ENCODE data around the gene HSD17B8. TPM values are rescaled to one million over a fixed set of nuclear protein-coding genes. Genes with fewer than 3 reads are reported as not detected.

HSD17B8 gene
- total RNA-seq, 2 experiments from 2014 or later = 11.6 to 18.8 TPM

DNA sequence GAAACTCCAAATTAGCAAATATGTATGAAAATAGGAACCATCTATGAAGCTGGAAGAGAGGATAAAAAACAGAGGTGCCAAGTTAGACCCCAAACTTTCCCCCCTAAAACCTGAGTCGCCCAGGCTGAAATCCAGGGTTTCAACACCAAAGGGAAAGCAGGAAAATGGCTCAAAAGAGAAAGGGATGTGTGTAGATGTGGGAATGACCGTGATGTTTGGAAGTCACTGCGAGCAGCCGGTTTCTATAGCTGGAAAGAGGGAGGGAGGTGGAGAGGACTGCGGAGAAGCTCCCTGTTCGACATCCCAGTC lies 8.4 kb downstream of the HSD17B8 start:
- peaks cover 8% of the 10 kb centered on the region; the same call in 1 of the 2 replicates for H3K36me3 ChIP-seq (ENCODE audit: insufficient read depth, low read length)
- no peaks in the 10 kb centered on the region for H3K9me3 ChIP-seq (ENCODE audit: low read length)
- H3K79me2 ChIP-seq (ENCODE audit: insufficient read depth, low read depth, low read length) = peaks cover 6% of the 10 kb centered on the region; the same call in 1 of the 2 replicates
- H3K27ac ChIP-seq (ENCODE audit: low read depth, low read length, poor library complexity, severe bottlenecking) = no peak overlapping the region
- no peak overlapping the region for H2AFZ ChIP-seq (ENCODE audit: low read length)
- H3K4me2 ChIP-seq (ENCODE audit: low read length) = no peak overlapping the region
- TF ChIP-seq, protein P1, sequence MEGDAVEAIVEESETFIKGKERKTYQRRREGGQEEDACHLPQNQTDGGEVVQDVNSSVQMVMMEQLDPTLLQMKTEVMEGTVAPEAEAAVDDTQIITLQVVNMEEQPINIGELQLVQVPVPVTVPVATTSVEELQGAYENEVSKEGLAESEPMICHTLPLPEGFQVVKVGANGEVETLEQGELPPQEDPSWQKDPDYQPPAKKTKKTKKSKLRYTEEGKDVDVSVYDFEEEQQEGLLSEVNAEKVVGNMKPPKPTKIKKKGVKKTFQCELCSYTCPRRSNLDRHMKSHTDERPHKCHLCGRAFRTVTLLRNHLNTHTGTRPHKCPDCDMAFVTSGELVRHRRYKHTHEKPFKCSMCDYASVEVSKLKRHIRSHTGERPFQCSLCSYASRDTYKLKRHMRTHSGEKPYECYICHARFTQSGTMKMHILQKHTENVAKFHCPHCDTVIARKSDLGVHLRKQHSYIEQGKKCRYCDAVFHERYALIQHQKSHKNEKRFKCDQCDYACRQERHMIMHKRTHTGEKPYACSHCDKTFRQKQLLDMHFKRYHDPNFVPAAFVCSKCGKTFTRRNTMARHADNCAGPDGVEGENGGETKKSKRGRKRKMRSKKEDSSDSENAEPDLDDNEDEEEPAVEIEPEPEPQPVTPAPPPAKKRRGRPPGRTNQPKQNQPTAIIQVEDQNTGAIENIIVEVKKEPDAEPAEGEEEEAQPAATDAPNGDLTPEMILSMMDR (conservative IDR thresholded peaks at IDR 0.05; ENCODE audit: low read length) = no peak
- TF ChIP-seq EZH2phosphoT487 (IDR thresholded peaks at IDR 0.05; ENCODE audit: borderline replicate concordance, low read depth, low read length) = no peak
- BruUV-seq (replicated peaks) = no TSS peak
- DNase-seq (ENCODE audit: low spot score) = no peak
- intact Hi-C loops (cut with micrococcal nuclease; ENCODE audit: unreplicated experiment) = no loop called here
- peaks cover 17% of the 10 kb centered on the region for H3K4me1 ChIP-seq (ENCODE audit: insufficient read depth, low read length, poor library complexity, severe bottlenecking)
- no peaks in the 10 kb centered on the region for H4K20me1 ChIP-seq (ENCODE audit: insufficient read depth, low read length)
- ChIA-PET CTCF (ENCODE audit: unreplicated experiment) (no interaction called here), POLR2A (no interaction called here)
- no peaks in the 10 kb centered on the region for H3K9me2 ChIP-seq (ENCODE audit: insufficient read depth, low read length)
- no peak overlapping the region for H3K4me3 ChIP-seq (ENCODE audit: low read depth, low read length, poor library complexity, severe bottlenecking)

- DNase-seq (ENCODE audit: low spot score) = no peak
- H3K4me2 ChIP-seq (ENCODE audit: low read length) = no peak overlapping the region
- BruUV-seq (replicated peaks) = no TSS peak
- no peak overlapping the region for H3K4me3 ChIP-seq (ENCODE audit: low read depth, low read length, poor library complexity, severe bottlenecking)
- H3K9me2 ChIP-seq (ENCODE audit: insufficient read depth, low read length) = no peaks in the 10 kb centered on the region
- peaks cover 17% of the 10 kb centered on the region for H3K4me1 ChIP-seq (ENCODE audit: insufficient read depth, low read length, poor library complexity, severe bottlenecking)
- no peaks in the 10 kb centered on the region for H3K9me3 ChIP-seq (ENCODE audit: low read length)
- peaks cover 8% of the 10 kb centered on the region; the same call in 1 of the 2 replicates for H3K36me3 ChIP-seq (ENCODE audit: insufficient read depth, low read length)
- POLR2A ChIA-PET = no interaction called here
- H3K27ac ChIP-seq (ENCODE audit: low read depth, low read length, poor library complexity, severe bottlenecking) = no peak overlapping the region
- no peak for TF ChIP-seq EZH2phosphoT487 (IDR thresholded peaks at IDR 0.05; ENCODE audit: borderline replicate concordance, low read depth, low read length)
- TF ChIP-seq, protein P1 (conservative IDR thresholded peaks at IDR 0.05; ENCODE audit: low read length) = no peak
- no peak overlapping the region for H2AFZ ChIP-seq (ENCODE audit: low read length)
- intact Hi-C loops (cut with micrococcal nuclease; ENCODE audit: unreplicated experiment) = no loop called here
- H4K20me1 ChIP-seq (ENCODE audit: insufficient read depth, low read length) = no peaks in the 10 kb centered on the region
- peaks cover 6% of the 10 kb centered on the region; the same call in 1 of the 2 replicates for H3K79me2 ChIP-seq (ENCODE audit: insufficient read depth, low read depth, low read length)
- CTCF ChIA-PET (ENCODE audit: unreplicated experiment) = no interaction called here
These were observed 8.9 kb downstream of the HSD17B8 start for GRCh38 chr6:33213166-33213988.

DNA sequence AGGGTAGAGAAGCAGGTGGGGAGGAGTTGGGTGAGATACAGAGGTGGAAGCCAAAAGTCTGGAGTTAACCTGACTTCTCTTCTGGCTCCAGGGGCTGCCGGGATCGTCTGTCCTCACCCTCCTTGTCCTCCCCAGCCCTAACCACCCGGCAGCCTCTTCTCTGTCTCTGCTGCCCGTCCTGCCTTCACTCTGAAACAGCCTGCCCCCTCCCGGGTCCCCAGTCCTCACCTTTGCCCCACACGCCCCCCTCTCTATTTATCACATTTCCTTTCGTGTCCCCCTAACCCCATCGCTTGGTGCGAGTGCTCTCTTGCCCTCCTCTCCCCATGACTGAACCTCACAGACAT lies 9.5 kb downstream of the HSD17B8 start:
- TF ChIP-seq, protein P1 (conservative IDR thresholded peaks at IDR 0.05; ENCODE audit: low read length) = no peak
- no peak for TF ChIP-seq EZH2phosphoT487 (IDR thresholded peaks at IDR 0.05; ENCODE audit: borderline replicate concordance, low read depth, low read length)
- intact Hi-C loops (cut with micrococcal nuclease; ENCODE audit: unreplicated experiment) = no loop called here
- CTCF ChIA-PET (ENCODE audit: unreplicated experiment) = no interaction called here

More for the DNA sequence above, 9.5 kb downstream of the HSD17B8 start:
- BruUV-seq (replicated peaks) = no TSS peak
- no peak overlapping the region for H2AFZ ChIP-seq (ENCODE audit: low read length)
- peaks cover 5% of the 10 kb centered on the region; the same call in 1 of the 2 replicates for H3K79me2 ChIP-seq (ENCODE audit: insufficient read depth, low read depth, low read length)
- no peak overlapping the region for H3K4me3 ChIP-seq (ENCODE audit: low read depth, low read length, poor library complexity, severe bottlenecking)
- no peaks in the 10 kb centered on the region for H3K9me3 ChIP-seq (ENCODE audit: low read length)
- no peaks in the 10 kb centered on the region for H3K9me2 ChIP-seq (ENCODE audit: insufficient read depth, low read length)
- no peak for DNase-seq (ENCODE audit: low spot score)
- no peaks in the 10 kb centered on the region for H4K20me1 ChIP-seq (ENCODE audit: insufficient read depth, low read length)
- POLR2A ChIA-PET = no interaction called here
- no peak overlapping the region for H3K4me2 ChIP-seq (ENCODE audit: low read length)
- peaks cover 14% of the 10 kb centered on the region for H3K4me1 ChIP-seq (ENCODE audit: insufficient read depth, low read length, poor library complexity, severe bottlenecking)
- peaks cover 8% of the 10 kb centered on the region; the same call in 1 of the 2 replicates for H3K36me3 ChIP-seq (ENCODE audit: insufficient read depth, low read length)
- H3K27ac ChIP-seq (ENCODE audit: low read depth, low read length, poor library complexity, severe bottlenecking) = no peak overlapping the region

Measured in OCI-LY7 (cell line).